Tongue (tissue), 2 donors: Measurements from ENCODE around the gene ARID1B. TPM values are rescaled to one million over a fixed set of nuclear protein-coding genes. Genes with fewer than 3 reads are reported as not detected.

Experiments
- DNase-seq: peaks from one replicate; pipeline ENCODE4 v3.0.0-alpha.2; 2015
- total RNA-seq: library from RNA; depleted of rRNA; stranded (reverse); fragments of >200 nt; gene quantifications from one replicate; pipeline ENCODE4 v1.2.3, GENCODE V29; 2014

ARID1B gene
- total RNA-seq, 1 donor from 2014 or later = 143 TPM

GRCh38 chr6:157058574-157058973 is 281.4 kb downstream of the ARID1B start:
- no peak for DNase-seq

- DNase-seq = peak; percentile 29
These were observed 282.6 kb downstream of the ARID1B start for GRCh38 chr6:157059781-157060180.

- no peak for DNase-seq
These were observed 283.3 kb downstream of the ARID1B start for GRCh38 chr6:157060440-157060952.

GRCh38 chr6:157061770-157062594 is 284.8 kb downstream of the ARID1B start:
- DNase-seq = no peak

- no peak for DNase-seq
These were observed 286.2 kb downstream of the ARID1B start for GRCh38 chr6:157063176-157063905.

GRCh38 chr6:157063923-157064322 is 286.7 kb downstream of the ARID1B start:
- no peak for DNase-seq

GRCh38 chr6:157064502-157064901 is 287.3 kb downstream of the ARID1B start:
- no peak for DNase-seq

- DNase-seq = no peak
These were observed 288.2 kb downstream of the ARID1B start for GRCh38 chr6:157065366-157065765.

GRCh38 chr6:157066781-157067491 is 289.8 kb downstream of the ARID1B start:
- DNase-seq = no peak

- DNase-seq = no peak
These were observed 290.3 kb downstream of the ARID1B start for GRCh38 chr6:157067507-157067906.

GRCh38 chr6:157068691-157069324 is 291.6 kb downstream of the ARID1B start:
- no peak for DNase-seq

- no peak for DNase-seq
These were observed 292.4 kb downstream of the ARID1B start for GRCh38 chr6:157069585-157069984.

- peak; percentile 27 for DNase-seq
These were observed 293.4 kb downstream of the ARID1B start for GRCh38 chr6:157070403-157071107.

GRCh38 chr6:157072128-157072527 is 294.9 kb downstream of the ARID1B start:
- DNase-seq = no peak

GRCh38 chr6:157073596-157073995 is 296.4 kb downstream of the ARID1B start:
- DNase-seq = no peak

GRCh38 chr6:157074969-157075368 is 297.8 kb downstream of the ARID1B start:
- no peak for DNase-seq

GRCh38 chr6:157075549-157076450 is 298.6 kb downstream of the ARID1B start:
- DNase-seq = no peak

GRCh38 chr6:157076451-157076822 is 299.3 kb downstream of the ARID1B start:
- DNase-seq = no peak

GRCh38 chr6:157077251-157077650 is 300.1 kb downstream of the ARID1B start:
- no peak for DNase-seq

GRCh38 chr6:157078326-157078725 is 301.1 kb downstream of the ARID1B start:
- no peak for DNase-seq
